ENCODE measurements around the gene CASZ1.

- no peak for TF ChIP-seq CTCF (conservative IDR thresholded peaks at IDR 0.05; ENCODE audit: low read depth in 2 of 2)
- no peak for TF ChIP-seq REST (IDR thresholded peaks at IDR 0.05; ENCODE audit: unreplicated experiment)
- no peak for TF ChIP-seq EZH2phosphoT487 (IDR thresholded peaks at IDR 0.05; ENCODE audit: unreplicated experiment)
- TF ChIP-seq STAT1 (IDR thresholded peaks at IDR 0.05; ENCODE audit: unreplicated experiment): no peak
- no peak for TF ChIP-seq EZH2 (IDR thresholded peaks at IDR 0.05; ENCODE audit: low read depth, unreplicated experiment)
- TF ChIP-seq NANOG (IDR thresholded peaks at IDR 0.05; ENCODE audit: borderline replicate concordance): no peak
- TF ChIP-seq POLR2AphosphoS5 (IDR thresholded peaks at IDR 0.05; ENCODE audit: low read depth): no peak
- no peak for TF ChIP-seq CREB1 (CRISPR knock-in tag; IDR thresholded peaks at IDR 0.05; ENCODE audit: low read depth)
Observed at GRCh38 chr1:10728595-10729410, 67.6 kb downstream of the CASZ1 start.
